Fibroblast of villous mesenchyme (primary cell): ENCODE results near the gene CMYA5. TPM values are rescaled to one million over a fixed set of nuclear protein-coding genes. Genes with fewer than 3 reads are reported as not detected.

Source experiments
- DNase-seq: peaks from one replicate; pipeline ENCODE4 v3.0.0-alpha.2; 2010; ENCODE audit warnings: low read depth
- H3K4me3 ChIP-seq: 2 replicates; pipeline ENCODE4 v1.5.1; 2011; ENCODE audit warnings: low read depth, mild to moderate bottlenecking, low read length
- CTCF ChIP-seq: IDR thresholded peaks from 2 replicates; pipeline ENCODE4 v1.5.1; 2012; ENCODE audit warnings: low read depth, mild to moderate bottlenecking, low read length; ENCODE audit not compliant: insufficient read depth
- total RNA-seq: library from RNA; depleted of rRNA; stranded (reverse); fragments of >200 nt; gene quantifications from 2 replicates; pipeline ENCODE4 v1.2.3, GENCODE V29; 2012

The CMYA5 gene
- total RNA-seq, 1 donor, result 1.7 TPM

- no peak for TF ChIP-seq CTCF
- DNase-seq, result no peak
- H3K4me3 ChIP-seq, result no peak overlapping the region
Observed at GRCh38 chr5:79691007-79691406, 1.4 kb downstream of the CMYA5 start.

- TF ChIP-seq CTCF, result no peak
- H3K4me3 ChIP-seq, result no peak overlapping the region
- DNase-seq, result no peak
Observed at GRCh38 chr5:79692596-79692995, 3.0 kb downstream of the CMYA5 start.

- no peak for TF ChIP-seq CTCF
- no peak overlapping the region for H3K4me3 ChIP-seq
- no peak for DNase-seq
Observed at GRCh38 chr5:79694183-79694582, 4.5 kb downstream of the CMYA5 start.

- H3K4me3 ChIP-seq, result no peak overlapping the region
- no peak for DNase-seq
- TF ChIP-seq CTCF, result no peak
Observed at GRCh38 chr5:79694652-79695051, 5.0 kb downstream of the CMYA5 start.

GRCh38 chr5:79695526-79695925 lies 5.9 kb downstream of the CMYA5 start:
- DNase-seq, result no peak
- H3K4me3 ChIP-seq, result no peak overlapping the region
- no peak for TF ChIP-seq CTCF

- no peak for TF ChIP-seq CTCF
Observed at GRCh38 chr5:79697222-79698170, 7.9 kb downstream of the CMYA5 start.

More at GRCh38 chr5:79697222-79698170, 7.9 kb downstream of the CMYA5 start:
- H3K4me3 ChIP-seq, result no peak overlapping the region
- peak; percentile 41 for DNase-seq
